Stimulated activated CD8-positive, alpha-beta memory T cell treated with anti-CD3 and anti-CD28 coated beads, Interleukin-2, amount 100 ng/mL, for 48 hours (primary cell): ENCODE data around the gene ZNF133.
A peak's percentile ranks its signal among the peaks of the same experiment; 100 is the strongest.
"Not testable (repeated sequence)": the region's sequence is repeated elsewhere in the genome, so short reads cannot be mapped to it uniquely, and the experiment has no call there.

Experiments used
- DNase-seq, 2 donors: peaks; one replicate each; pipeline ENCODE4 v3.0.0-alpha.2; 2020; ENCODE audit warnings: low read depth in 2 of 2

Gene ZNF133

GRCh38 chr20:18287915-18288748 is at the start of gene ZNF133:
Gene ZNF133, plus strand, starts transcription at chr20:18288527. Its CDS starts 17,160 bp downstream, at chr20:18305687.
- DNase-seq: peak; percentile 93 to 95

- DNase-seq: no peak
Observed at GRCh38 chr20:18240997-18241396, 47.3 kb upstream of the ZNF133 start.

GRCh38 chr20:18243802-18244201 is 44.5 kb upstream of the ZNF133 start:
- no peak for DNase-seq

GRCh38 chr20:18248545-18248944 is 39.8 kb upstream of the ZNF133 start:
- not testable (repeated sequence) for DNase-seq

GRCh38 chr20:18250217-18250616 is 38.1 kb upstream of the ZNF133 start:
- DNase-seq: no peak

- DNase-seq: no peak
Observed at GRCh38 chr20:18252597-18253451, 35.5 kb upstream of the ZNF133 start.

- DNase-seq: no peak
Observed at GRCh38 chr20:18254615-18255014, 33.7 kb upstream of the ZNF133 start.

GRCh38 chr20:18255526-18255925 is 32.8 kb upstream of the ZNF133 start:
- DNase-seq: no peak

GRCh38 chr20:18256440-18257090 is 31.8 kb upstream of the ZNF133 start:
- no peak for DNase-seq

GRCh38 chr20:18258126-18258860 is 30.0 kb upstream of the ZNF133 start:
- DNase-seq: no peak

GRCh38 chr20:18259730-18260129 is 28.6 kb upstream of the ZNF133 start:
- DNase-seq: no peak

GRCh38 chr20:18263723-18264122 is 24.6 kb upstream of the ZNF133 start:
- DNase-seq: no peak

- DNase-seq: no peak
Observed at GRCh38 chr20:18265441-18265840, 22.9 kb upstream of the ZNF133 start.

GRCh38 chr20:18266282-18266681 is 22.0 kb upstream of the ZNF133 start:
- no peak for DNase-seq

GRCh38 chr20:18267815-18268214 is 20.5 kb upstream of the ZNF133 start:
- no peak for DNase-seq

- DNase-seq: no peak
Observed at GRCh38 chr20:18271160-18271559, 17.2 kb upstream of the ZNF133 start.

- no peak for DNase-seq
Observed at GRCh38 chr20:18272451-18272850, 15.9 kb upstream of the ZNF133 start.

GRCh38 chr20:18273738-18274137 is 14.6 kb upstream of the ZNF133 start:
- no peak for DNase-seq

GRCh38 chr20:18275960-18276359 is 12.4 kb upstream of the ZNF133 start:
- not testable (repeated sequence) for DNase-seq

- DNase-seq: peak; percentile 38 to 48
Observed at GRCh38 chr20:18276821-18277220, 11.5 kb upstream of the ZNF133 start.

GRCh38 chr20:18279242-18279641 is 9.1 kb upstream of the ZNF133 start:
- DNase-seq: no peak
